ENCODE results near the gene REPS2. TPM values are rescaled to one million over a fixed set of nuclear protein-coding genes. Genes with fewer than 3 reads are reported as not detected.

REPS2 gene
- total RNA-seq, 1 donor from 2014 or later, result 24.3 TPM

DNA sequence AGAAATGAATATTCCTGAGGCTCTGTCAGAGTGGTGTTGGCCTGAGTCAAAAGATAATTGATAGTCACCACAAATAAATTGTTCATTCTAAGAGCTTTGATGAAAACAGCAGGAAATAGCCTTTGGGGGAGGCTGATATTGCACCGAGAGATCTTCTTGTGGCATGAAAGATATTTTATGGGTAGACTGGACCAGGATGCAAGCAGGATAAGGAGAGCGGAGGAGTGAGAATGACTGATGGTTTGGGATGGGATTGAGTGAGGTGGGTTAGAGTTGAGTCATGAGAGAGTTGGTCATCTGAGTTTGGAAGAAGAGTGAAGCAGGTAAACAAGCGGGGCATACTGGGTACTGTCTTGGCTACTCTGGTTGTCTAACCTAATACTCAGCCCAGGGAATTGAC is 88.7 kb downstream of the REPS2 start:
- DNase-seq (ENCODE audit: low spot score), result no peak

DNA sequence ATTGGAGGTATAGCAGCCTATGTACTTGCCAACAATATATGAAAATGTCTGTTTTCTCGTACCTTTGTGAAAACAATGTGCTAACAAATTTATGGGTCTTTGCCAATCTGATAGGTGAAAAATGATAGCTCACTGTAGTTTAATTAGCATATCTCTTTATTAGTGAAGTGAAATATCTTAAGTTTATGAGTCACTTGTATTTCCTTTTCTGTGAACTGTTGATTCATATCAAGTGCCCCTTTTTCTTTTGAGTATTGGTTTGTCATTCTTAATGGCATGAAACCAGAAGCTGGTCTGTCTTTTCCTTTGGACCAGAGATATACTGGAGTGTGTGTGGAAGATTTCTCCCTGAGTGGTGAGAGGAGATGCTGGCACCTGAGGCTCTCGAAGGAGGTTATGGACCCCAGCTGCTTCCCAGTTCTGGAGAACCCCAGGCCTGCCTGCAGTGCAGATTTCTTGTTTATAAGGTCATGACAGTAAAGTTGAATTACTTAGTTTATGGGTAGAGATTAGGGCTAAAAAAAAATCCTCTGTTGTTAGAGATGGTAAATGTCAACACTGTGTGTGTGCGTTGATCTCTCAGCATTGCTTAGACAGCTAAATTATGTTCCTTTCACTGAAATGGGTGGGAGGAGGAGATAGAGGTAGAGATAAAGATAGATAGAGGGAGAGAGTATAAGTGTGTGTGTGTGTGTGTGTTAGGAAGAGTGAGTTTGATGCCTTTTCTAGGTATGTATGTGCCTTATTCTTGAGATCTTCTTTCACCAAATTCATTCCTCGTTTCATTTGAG is 89.9 kb downstream of the REPS2 start:
- DNase-seq (ENCODE audit: low spot score), result no peak

DNA sequence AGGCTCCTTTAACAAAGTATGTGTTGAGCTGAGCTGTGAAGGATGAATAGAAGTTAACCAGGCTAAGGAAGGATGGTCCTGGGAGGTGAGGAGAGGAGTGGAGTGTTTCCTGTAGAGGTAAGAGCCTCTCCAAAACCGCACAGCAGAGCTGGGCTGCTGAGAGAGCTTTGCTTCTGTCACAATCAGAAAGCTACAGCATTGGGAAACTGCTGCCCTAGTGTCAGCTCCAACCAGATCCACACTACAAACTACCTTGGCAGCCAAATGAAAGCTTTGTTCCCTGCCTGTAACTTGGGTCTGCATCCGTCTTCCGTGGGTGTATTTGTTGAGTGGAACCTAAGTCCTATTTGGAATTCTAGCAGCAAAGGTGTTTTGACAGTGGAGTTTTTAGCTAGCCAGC is 91.8 kb downstream of the REPS2 start:
- DNase-seq (ENCODE audit: low spot score), result no peak

- DNase-seq (ENCODE audit: low spot score), result no peak
Measured at GRCh38 chrX:17038681-17039161, 92.3 kb downstream of the REPS2 start.

GRCh38 chrX:17039826-17040225 is 93.4 kb downstream of the REPS2 start:
- no peak for DNase-seq (ENCODE audit: low spot score)

DNA sequence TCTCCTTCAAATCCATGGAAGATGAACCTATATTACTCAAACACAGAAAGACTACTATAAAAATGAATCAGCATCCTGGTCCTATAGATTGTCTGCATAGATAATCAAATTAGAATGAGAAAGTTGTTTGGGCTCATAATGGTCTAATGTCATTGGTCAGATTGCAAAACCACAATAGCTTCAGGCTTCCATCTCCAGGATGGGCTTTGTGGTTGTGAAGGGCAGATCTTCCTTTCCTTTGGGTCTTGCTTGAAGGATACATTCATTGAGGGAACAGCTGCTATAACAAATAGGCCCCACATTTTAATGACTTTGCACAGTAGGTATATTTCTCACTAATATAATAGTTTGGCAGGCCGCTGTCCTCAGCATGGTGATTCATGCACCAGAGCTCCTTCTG is 94.3 kb downstream of the REPS2 start:
- no peak for DNase-seq (ENCODE audit: low spot score)

- no peak for DNase-seq (ENCODE audit: low spot score)
Measured at GRCh38 chrX:17042037-17042436, 95.6 kb downstream of the REPS2 start.

DNA sequence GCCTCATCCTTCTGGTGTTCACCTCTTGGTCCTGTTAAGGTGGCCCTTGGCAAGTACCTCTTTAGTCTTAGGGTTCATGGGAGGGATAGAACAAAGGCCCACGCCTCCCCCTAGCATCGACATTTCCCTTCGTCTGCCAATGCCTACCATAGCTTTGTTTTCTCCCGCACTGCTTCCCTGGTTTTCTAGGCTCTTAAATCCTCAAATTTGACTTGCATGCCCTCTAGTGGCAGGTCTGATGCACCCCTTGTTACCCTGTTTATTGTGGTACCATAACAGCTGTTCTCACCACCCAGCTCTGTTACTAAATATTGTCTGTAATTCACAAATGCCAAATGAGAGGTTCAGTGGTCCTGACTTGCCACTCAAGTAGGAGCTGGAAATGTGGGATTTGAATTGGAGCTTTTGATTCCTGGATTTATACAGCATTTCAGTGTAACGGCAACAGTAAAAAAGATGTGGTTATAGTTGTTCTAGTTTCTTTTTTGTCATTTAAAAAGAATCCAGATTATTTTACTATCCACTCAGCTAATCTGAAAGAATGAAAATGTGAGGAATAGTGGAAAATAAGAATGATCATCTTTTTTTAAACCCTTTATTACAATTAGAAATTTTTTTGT is 100.1 kb downstream of the REPS2 start:
- DNase-seq (ENCODE audit: low spot score), result peak; percentile 61

DNA sequence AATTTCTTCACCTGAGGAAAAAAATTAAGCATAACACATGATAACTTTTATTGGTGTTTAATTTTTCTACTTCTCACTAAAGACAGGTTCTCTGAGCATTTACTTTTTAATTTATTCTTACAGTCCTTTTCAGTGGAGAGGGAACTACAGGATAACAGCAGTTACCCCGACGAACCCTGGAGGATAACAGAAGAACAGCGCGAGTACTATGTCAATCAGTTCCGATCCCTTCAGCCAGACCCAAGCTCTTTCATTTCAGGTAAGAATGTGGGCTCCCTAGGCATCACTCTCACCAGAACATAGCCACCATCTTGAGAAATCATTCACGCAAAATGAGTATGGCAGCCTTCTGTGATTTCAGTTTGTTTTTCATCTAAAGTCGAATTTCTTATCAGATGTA is 100.8 kb downstream of the REPS2 start:
- DNase-seq (ENCODE audit: low spot score), result no peak

DNA sequence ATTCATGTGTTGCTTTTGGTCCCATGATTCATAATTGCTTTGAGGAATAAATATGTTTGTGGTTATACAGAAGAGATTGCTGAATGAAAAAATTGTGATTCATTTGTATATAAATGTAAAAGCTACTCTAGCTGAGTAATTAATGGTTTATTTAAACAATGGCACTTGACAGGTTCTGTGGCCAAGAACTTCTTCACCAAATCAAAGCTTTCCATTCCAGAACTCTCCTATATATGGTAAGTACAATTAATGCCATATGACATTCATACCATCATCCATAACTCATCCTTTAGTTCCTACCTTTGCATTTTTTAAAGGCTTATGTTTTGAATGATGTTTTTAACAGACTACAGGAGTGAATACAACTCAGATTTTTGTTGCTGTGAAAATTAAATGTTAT is 105.8 kb downstream of the REPS2 start:
- no peak for DNase-seq (ENCODE audit: low spot score)

DNA sequence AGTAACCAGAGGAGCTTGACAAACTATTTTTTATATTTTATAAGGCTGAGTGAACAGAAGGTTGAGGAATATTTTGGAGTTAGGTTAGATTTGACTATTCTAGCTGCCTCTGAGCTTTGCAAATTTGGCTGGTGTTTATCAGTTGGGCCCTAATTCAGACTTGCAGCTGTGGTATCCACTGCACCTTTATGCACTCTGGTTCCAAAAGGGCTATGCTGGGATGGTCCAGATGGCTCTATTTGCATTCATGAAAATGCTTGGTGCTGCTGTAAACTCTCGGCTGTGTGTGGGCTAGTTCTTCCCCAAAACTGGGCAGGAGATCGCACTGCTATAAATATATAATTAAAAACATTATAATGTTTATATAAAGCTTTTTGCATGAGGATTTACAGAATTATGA is 106.3 kb downstream of the REPS2 start:
- DNase-seq (ENCODE audit: low spot score), result no peak

DNA sequence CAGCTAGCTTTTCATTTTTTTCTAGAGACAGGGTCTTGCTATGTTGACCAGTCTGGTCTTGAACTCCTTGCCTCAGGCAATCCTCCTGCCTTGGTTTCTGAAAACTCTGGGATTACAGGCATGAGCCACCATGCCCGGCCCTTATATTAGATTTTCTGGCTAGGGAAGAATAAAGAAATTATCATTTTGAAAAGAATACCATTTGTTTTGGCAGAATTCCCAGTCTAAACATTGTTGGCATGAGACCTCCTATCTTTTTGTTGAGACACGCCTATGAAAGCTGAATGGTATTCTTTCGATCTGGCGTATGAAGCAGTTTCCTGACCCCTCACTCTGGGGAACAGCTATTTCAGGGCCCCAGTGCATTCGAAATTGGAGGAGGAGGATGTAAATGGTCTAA is 107.0 kb downstream of the REPS2 start:
- DNase-seq (ENCODE audit: low spot score), result no peak

DNA sequence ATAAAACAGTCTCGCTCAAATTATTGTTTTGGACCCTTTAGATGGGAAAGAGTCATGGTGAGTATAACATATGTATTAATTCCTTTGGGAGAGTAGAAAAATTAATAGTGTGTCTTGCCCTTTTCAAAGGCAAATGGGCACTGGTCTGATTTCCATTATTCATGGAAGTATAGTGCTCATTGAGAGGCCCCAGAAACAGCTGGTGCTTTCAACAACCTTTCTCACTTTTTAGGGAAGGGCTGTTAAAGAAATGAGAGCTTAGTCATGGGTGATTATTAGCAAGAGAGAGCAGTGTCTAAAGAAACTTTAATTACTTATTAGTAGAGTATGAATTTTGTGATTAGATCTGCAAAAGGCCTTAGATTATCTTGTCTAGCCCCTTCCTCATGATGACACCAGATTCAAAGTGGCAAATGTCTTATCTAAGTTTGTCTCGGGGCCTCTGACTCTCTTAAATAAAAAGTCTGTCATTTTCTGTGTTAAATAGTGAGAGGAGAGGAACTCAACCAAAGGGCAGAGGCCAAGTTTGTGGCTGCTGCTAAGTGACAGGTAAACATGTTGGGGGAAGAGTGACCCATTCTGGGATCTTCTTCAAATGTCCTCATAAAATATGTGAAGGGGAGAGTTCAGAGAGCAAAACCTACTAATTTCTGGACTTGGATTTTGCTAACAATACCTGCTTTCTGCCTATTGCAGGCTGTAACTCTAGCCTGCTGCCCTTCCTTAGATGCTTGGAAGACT is 110.6 kb downstream of the REPS2 start:
- no peak for DNase-seq (ENCODE audit: low spot score)

DNA sequence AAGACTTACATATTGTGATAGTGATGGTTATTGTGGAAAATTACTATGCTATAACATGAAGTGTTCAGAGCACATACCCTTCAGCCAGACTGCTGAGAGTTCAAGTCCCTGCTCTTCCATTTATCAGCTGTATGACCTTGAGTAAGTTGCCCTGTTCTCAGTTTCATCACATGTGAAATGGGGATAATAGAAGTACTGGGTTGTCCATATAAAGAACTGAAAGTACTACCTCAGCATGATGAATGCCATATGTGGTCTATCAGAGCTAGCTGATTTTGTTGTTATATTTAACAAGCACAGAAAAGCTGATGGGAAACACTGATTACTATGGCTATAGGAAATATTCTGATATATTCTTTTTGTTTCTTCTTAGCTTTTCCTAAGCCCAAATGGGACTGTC is 115.6 kb downstream of the REPS2 start:
- no peak for DNase-seq (ENCODE audit: low spot score)

GRCh38 chrX:17065100-17065499 is 118.6 kb downstream of the REPS2 start:
- no peak for DNase-seq (ENCODE audit: low spot score)

- no peak for DNase-seq (ENCODE audit: low spot score)
Measured at GRCh38 chrX:17067534-17067933, 121.1 kb downstream of the REPS2 start.

GRCh38 chrX:17072301-17072700 is 125.8 kb downstream of the REPS2 start:
- no peak for DNase-seq (ENCODE audit: low spot score)

- no peak for DNase-seq (ENCODE audit: low spot score)
Measured at GRCh38 chrX:17072721-17073230, 126.3 kb downstream of the REPS2 start.

DNA sequence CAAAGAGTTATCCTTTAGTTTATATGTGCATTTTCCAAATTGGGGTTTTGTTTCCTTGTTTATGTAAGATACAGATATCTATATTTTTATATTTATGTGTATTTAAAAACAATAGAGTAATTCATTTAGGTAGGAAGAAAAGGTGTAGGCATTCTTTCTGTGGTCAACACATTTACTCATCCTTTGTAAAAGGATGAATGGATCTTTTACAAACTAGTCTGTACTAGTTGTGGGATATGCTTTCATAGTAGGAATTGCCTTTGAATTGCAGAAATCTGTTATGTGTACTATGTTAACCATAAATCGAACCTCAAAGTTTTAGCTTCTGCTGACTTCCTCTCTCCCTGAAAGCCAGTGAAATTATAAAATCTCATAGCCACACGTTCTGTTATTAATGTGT is 128.5 kb downstream of the REPS2 start:
- DNase-seq (ENCODE audit: low spot score), result no peak

- no peak for DNase-seq (ENCODE audit: low spot score)
Measured at GRCh38 chrX:17077361-17077760, 130.9 kb downstream of the REPS2 start.

GRCh38 chrX:17078031-17078720 is 131.7 kb downstream of the REPS2 start:
- DNase-seq (ENCODE audit: low spot score), result no peak

GRCh38 chrX:17081511-17081910 is 135.1 kb downstream of the REPS2 start:
- no peak for DNase-seq (ENCODE audit: low spot score)
